GM13977 (cell line): ENCODE results near the gene EXOC2.

Experiments
- DNase-seq: peaks from one replicate; pipeline ENCODE4 v3.0.0; 2012; ENCODE audit warnings: low spot score
- CTCF ChIP-seq: IDR thresholded peaks from 2 replicates; pipeline ENCODE4 v1.5.1; 2012; ENCODE audit warnings: mild to moderate bottlenecking, control low read depth; ENCODE audit not compliant: insufficient read depth; ENCODE audit errors: extremely low read depth, missing control alignments
- in situ Hi-C: fragments of 300-500 bp; cut with MboI; formaldehyde crosslinking; loops from one replicate; pipeline ENCODE4 v1.12.0; 2022; ENCODE audit warnings: low sequenced_read_pairs, low pct_unique_long_range_greater_than_20kb, mixed read lengths, inconsistent platforms; ENCODE audit not compliant: unreplicated experiment

The EXOC2 gene

DNA sequence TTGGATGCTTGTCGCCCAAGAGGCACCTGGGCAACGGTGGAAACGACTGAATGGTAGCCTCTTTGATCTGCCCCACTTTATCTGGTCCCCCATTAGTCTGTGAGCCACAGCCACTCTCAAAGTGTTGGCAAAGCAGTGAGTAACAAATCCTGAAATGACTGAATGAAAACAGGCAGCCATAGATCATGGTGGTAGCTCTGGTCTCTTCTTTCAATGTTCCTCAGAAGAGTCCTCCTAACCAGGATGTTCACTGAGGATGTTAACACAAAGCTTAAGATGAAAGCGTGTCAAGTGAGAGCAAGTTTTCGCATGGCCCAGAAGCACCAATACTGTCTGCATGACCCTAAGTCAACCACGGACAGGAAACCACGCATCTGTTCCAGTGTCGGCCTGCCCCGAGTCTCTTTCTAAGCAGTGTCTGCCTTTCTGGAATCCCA is 194.1 kb downstream of the EXOC2 start:
- no peak for TF ChIP-seq CTCF
- in situ Hi-C loops, result no loop called here
- DNase-seq, result peak; percentile 46

DNA sequence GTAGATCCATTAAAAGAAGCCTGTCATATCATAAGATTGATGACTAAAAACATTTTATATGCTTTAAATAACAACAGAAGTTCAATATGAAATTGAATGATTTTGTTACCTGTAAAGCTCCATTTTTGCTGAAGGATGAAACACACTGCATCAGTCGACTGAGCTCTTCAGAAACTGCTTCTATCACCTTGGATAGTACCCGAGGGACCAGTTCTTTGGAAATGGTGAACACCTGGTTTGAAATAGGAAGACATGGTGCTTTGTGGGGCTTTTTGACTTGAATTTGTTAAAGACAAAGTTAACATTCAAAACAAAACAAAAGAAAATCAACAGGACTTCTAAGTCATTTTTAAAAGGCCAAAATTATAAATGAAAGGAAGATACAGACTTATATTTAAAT is 195.7 kb downstream of the EXOC2 start:
- DNase-seq, result no peak
- TF ChIP-seq CTCF, result no peak
- in situ Hi-C loops, result no loop called here

DNA sequence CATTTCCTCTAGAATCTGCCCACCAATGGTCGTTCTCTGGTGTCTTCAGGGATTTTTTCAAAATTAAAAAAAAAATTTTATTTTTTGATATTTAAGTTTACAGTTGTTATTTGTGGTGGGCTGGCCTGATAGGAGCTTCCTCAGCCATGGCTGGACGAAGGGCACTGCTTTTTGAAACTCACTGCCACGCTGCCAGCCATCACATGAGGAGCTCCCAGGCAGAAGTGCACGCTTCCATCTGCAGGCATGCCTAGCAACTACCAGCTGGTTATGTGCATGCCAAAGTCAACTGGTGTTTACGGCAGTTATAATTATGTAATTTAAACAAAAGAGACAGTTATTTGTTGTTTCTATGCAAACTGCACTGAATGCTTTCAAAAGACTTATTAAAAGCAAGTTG is 196.3 kb downstream of the EXOC2 start:
- in situ Hi-C loops, result no loop called here
- DNase-seq, result no peak
- no peak for TF ChIP-seq CTCF

DNA sequence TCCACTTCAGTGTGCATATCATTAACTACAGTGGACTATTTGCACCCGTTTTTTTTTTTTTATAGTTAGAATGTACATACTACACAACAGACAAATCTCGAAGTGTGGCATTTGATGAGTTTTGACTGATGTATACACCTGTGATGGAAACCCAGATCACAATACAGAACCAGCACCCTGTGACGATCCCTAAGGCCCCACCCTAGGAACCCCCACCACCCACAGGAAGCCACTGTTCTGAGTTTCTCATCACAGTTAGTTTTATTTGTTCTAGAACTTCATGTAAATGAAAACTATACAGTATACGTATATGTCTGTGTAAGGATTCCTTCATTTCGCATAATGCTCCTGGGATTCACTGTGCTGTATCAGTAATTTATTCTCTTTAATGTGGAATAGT is 198.5 kb downstream of the EXOC2 start:
- no peak for TF ChIP-seq CTCF
- in situ Hi-C loops, result no loop called here
- DNase-seq, result no peak

GRCh38 chr6:493840-494239 is 199.1 kb downstream of the EXOC2 start:
- TF ChIP-seq CTCF, result no peak
- in situ Hi-C loops, result no loop called here
- no peak for DNase-seq

DNA sequence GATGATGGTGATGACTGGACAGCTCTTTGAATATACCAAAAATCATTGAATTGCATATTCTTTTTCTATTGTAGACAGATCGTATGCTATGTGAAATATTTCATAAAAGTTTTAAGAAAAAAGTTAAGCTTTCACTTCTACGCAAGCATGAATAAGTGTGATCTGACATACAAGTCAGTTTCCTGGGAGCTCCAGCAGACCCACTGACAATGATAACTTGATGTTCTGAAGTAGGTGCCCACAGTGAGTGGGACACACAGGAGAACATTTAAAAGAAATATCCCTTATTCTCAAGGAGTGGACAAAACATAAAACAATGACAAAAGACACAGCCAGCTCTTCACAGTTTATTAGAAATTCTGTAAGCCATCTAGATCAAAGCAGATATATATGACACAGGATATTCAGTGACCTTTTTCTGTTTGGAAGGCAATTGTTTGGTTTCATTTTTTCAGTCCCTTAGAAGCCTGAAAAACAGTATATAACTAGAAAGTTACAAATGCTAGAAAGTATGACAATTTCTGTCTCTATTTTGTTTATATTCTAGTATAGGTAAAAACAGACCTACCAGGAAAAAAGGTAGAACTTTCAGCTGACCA is 200.0 kb downstream of the EXOC2 start:
- DNase-seq, result no peak
- no peak for TF ChIP-seq CTCF
- in situ Hi-C loops, result no loop called here

GRCh38 chr6:492178-492577 is 200.8 kb downstream of the EXOC2 start:
- no peak for DNase-seq
- no peak for TF ChIP-seq CTCF
- in situ Hi-C loops, result no loop called here
